ENCODE measurements around the gene IL20RB.
"Not testable (repeated sequence)": the region's sequence is repeated elsewhere in the genome, so short reads cannot be mapped to it uniquely, and the experiment has no call there.

IL20RB gene

DNA sequence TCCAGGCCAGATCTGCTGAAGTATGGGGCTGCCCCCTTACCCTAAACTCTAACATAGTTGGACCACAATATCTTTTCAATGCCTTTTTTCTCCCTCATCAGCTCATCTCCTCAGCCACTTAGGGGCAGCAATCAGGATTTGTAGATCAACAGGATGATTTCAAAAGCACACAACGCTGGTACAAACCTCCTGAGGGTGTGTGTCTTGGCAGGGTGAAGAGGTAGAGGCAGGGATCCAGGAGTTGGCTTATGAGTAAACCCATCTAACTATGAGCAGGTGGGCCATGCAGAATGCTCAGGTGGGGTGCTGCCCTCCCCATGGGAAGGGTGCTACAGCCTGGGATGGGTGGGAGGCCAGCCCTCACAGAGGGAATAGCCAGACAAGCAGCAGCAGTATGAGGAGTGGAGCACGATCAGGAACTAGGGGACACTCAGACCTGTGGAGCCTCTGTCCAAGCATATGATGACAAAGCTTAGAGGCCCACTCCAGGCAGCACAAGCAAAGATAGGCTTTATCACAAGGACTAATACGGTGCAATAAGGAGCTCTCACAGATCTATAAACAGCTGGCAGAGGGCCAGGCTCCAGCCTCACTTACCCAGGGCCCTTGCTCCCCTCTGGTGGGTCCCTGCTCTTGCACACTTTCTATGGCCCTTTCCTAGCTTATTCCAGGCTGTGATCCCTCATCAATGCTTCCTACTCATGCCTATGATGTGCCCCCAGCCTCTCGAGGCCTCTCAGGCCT is 32.2 kb downstream of the IL20RB start:
- no peak for DNase-seq

DNA sequence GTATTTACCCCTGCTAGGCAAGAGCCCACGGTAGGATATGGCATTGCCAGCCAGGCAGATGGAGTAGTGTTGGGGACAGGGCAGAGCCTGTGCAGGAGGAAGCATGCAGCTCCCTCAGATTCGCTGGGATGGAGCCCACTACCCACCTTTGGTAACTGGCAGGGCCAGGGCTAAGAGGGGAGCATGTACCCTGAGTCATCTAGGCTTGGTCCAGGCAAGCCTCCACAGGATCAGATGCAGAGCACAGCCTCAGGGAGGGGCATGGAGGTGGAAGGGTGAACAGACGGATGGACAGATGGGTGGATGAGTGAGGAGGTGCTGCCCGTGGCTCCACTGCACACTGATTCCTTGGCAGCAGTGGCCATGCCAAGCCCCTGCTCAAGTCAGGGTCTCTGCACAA is 33.0 kb downstream of the IL20RB start:
- no peak for DNase-seq

DNA sequence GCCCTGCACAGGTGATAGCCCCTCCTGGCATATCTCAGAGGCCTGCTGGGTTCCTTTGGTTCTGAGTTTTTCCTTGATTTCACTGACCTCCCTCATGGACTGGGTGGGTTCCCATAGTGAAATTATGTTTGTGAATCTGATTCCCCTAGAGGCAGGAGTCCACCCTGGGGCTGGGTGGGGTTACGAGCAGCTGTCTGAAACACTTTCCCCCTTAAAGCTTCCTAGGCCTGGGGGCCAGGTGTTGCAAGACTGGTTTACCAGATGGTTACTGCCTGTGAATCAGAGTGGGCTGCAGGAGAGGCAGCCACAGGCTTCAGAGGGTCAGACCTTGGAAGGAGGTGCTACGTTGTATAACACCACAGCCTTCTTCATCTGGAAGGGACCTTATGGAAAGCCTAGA is 34.3 kb downstream of the IL20RB start:
- DNase-seq: no peak

DNA sequence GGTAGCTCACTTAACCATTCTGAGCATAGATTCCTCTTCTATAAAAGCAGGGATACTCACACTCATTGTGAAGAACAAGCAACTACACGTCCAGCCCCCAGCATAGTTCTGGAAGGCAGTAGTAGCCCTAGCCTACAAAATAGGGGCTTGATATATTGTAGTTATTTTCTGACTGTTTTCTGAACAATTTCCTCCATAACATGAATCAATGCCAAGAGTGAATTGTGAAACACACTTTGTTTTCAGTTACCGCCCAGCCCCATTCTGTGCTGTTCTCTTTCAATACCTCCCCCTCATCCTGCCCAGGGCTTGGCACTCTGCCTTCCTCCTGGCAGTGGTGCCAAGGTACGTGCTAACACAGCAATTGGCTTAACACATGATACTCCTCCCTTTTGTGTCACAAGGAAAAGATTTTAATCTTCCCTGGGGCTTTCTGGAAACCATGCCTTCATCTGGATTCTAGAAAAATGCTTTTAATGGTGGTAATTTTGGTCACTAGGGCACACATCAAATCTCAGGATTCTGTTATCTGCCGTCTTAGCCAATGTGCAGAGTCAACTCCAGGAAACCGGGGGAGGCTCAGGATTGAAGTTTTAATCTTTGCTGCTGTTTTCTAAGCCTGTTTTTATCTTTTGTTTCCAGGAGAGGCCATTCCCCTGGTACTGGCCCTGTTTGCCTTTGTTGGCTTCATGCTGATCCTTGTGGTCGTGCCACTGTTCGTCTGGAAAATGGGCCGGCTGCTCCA is 37.2 kb downstream of the IL20RB start:
- DNase-seq: peak in 1 of 2 experiments; percentile 17

DNA sequence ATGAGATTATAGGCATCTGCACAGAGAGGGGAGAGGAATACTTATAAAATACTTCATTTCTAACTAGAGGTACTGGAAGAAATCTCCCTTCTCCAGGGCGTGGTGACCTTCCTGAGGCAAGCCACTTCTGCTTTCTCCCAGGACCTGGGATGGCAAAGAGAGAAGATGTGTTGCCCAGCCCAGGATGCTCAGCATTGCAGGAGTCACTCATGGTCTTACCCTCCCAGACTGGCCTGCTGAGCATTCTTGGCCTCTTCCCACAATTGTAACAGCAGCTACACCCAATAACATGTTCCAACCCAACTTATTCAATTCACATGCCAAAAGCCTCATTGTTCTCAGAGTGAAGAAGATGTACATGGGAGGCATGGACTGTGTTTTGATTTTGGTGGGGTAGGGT is 37.9 kb downstream of the IL20RB start:
- DNase-seq: no peak

DNA sequence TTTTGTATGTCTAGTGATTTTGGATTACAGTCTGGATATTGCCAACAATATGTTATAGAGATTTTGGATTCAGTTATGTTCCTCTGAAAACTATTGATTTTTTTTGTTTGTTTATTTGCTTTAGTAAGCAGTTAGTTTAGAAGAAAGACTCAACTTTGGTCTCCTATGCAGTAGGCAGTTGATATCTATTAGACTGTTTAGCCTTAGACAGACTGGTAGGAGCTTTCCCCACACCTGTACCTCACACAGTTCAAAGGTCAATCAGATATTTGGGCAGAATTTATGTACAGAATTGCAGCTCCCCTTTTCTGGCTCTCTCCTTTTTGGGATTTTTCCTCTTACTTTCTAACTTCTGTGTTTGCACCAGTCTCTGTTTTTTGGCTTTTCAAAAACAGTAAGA is 42.3 kb downstream of the IL20RB start:
- no peak for DNase-seq

DNA sequence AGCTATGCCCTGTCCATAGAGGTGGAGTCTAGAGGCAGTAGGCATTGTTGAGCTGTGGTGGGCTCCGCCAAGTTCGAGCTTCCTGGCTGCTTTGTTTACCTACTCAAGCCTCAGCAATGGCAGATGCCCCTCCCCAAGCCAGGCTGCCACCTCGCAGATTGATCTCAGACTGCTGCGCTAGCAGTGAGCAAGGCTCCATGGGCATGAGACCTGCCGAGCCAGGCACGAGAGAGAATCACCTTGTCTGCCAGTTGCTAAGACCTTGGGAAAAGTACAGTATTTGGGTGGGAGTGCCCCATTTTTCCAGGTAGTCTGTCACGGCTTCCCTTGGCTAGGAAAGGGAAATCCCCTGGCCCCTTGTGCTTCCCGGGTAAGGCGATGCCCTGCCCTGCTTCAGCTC is 49.6 kb downstream of the IL20RB start:
- not testable (repeated sequence) for DNase-seq

DNA sequence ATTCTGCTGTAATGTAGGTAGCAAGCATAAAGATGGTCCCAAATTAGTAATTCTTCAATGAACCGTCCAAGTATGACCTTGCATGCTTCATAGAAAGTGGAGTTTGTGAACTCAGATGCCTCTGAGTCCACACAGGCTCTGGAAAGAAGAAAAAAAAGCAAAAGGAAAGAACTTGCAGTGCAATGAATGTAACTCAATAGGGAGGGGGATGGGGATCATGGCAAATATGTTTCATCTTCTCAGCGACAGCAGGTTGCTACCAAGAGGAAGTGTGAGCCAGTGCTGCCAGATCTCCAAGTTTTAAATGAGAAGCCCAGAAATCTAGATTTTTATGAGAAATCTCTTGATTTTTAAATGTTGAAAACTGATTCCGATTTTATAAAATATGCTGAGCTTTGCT is 50.3 kb downstream of the IL20RB start:
- DNase-seq: no peak

DNA sequence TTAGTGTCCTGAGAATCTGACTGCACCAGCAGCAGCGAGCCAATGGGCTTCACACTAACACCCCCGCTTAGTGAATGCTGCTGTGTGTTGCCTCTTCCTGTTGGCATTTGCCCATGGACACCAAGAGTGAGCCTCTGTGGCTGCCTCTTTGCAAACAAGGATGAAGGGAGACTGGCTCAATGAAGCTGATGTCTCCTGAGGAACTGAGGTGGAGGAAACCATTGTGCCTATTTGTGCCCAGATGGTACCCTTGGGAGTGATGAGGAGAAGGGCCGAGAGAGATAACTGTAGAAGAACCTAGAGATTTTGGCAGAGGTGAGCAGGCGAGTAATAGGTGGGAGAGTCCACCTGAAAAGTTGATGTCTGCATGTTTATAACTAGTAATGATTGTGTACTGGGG is 51.2 kb downstream of the IL20RB start:
- no peak for DNase-seq

DNA sequence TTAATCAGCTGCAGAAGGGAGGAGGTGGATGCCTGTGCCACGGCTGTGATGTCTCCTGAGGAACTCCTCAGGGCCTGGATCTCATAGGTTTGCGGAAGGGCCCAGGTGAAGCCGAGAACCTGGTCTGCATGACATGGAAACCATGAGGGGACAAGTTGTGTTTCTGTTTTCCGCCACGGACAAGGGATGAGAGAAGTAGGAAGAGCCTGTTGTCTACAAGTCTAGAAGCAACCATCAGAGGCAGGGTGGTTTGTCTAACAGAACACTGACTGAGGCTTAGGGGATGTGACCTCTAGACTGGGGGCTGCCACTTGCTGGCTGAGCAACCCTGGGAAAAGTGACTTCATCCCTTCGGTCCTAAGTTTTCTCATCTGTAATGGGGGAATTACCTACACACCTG is 52.4 kb downstream of the IL20RB start:
- no peak for DNase-seq

DNA sequence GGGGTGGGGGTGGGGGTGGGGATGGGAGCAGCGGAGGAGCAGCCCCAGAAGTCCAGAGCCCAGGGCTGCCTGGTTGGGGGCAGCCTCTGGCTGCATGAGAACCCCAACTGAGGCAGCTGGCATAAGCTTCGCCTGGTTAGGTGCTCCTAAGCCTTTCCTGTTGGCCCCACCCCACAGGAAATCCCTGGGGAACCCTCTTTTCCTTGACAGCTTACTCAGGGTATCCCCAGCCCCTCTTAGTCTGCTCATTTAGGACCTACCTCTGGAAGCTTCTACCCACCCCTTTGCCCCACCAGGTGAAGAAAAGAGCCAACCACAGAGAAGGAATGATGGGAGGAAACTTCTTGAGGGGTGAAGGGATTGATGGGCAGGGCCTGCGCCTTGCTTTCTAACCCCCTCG is 53.4 kb downstream of the IL20RB start:
- DNase-seq: no peak

DNA sequence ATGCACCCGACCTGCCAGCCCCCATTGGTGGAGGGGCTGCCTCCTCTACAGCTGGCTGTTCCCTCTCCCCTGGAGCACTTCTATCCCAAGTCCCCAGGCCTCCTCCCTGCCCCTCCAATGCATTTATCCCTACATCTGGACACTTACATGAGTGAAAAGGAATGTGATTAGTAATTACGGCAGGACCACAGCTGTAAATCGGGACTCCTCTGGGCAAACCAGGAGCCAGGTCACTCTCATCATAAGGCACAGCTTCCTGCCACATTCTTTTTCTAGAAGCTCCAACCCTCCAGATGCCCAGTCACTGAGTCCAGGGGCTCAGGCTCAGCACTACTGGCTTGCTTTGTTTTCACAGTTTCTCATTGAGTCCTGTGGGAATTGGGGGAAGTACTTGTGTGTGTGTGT is 54.3 kb downstream of the IL20RB start:
- DNase-seq: no peak

DNA sequence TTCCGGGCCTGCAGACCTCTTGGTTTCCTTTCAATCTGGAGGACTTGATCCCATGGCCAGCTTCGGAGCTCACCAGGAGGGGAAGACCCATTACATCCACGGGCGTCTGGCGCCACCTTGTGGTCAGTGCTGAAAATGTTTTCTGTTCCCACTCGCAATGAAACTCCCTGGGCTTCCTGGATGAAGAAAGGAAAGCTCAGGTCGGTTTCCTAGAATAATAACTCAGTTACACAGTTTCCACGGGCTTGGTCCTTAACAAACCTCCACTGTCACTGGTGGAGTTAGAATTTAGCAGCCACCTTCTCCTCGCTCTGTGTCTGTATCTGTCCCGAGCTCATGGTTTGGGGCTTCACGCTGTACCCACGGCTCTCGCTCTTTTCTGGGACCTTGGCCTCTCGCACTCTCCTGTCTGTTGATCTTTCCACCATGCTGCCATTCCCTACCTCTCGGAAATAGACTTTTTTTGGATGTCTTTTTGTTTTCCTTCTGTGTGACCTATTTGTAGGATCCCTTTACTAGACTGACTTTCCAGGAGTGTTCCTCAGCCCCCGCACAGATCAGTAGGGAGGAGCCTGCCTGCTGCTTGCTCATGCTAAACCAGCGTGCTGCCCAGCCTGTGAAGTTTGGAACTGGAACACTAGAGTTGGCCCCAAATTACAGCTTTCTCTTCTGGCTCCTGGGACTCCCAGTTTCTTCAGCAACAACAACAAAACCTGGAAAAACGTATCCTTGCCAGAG is 56.3 kb downstream of the IL20RB start:
- peak; percentile 88 to 89 for DNase-seq

DNA sequence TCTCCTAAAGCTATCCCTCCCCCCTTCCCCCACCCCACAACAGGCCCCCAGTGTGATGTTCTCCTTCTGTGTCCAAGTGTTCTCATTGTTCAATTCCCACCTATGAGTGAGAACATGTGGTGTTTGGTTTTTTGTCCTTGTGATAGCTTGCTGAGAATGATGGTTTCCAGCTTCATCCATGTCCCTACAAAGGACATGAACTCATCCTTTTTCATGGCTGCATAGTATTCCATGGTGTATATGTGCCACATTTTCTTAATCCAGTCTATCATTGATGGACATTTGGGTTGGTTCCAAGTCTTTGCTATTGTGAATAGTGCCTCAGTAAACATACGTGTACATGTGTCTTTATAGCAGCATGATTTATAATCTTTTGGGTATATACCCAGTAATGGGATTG is 59.5 kb downstream of the IL20RB start:
- not testable (repeated sequence) for DNase-seq

DNA sequence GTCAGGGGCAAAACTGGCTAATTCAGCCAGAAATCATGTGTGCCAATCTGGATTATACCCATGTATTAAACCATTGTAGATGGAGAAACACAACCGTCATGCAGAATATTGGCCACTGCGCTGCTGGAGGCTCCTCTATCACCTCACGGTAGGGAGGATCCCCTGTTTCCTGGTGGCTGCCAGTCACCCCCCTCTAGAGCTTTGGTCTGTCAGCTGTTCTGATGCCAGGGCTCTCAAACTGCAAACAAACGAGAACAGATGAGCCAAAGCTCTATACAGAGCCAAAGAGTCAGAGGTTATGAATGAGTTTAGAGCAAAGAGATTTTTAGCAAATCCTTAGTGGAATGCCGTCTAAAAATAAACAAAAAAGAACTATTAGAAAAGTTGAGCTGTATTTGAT is 62.5 kb downstream of the IL20RB start:
- DNase-seq: no peak

DNA sequence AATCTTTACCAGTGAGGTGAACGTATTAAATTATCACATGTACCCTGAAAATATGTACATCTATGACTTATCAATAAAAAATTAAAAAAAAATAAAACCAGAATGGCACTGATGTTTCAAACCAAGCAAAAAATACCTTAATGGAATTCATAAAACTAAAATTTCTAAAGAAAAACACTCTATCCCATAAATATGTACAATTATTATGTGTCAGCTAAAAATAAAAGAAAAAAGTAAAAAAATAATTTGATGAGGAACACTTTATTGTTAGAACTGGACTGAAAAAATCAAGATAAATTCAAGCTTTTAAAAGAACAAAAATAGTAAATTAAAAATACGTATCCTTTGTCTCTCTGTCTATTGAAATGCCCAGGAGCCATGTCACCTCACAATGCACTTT is 63.1 kb downstream of the IL20RB start:
- no peak for DNase-seq

DNA sequence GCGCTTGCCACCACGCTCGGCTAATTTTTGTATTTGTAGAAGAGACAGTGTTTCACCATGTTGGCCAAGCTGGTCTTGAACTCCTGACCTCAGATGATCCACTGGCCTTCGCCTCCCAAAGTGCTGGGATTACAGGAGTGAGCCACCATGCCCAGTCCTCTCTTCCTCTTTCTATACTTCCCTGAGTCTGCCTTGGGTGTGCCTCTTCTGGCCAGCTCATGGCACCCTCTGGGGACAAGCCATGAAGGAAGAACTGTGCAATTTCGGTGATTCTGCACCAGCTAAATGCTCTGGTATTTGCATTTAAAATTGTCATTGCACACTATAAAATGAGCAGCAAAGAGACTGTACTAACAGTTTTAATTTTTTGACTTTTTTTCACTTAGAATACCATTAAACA is 66.6 kb downstream of the IL20RB start:
- DNase-seq: no peak

DNA sequence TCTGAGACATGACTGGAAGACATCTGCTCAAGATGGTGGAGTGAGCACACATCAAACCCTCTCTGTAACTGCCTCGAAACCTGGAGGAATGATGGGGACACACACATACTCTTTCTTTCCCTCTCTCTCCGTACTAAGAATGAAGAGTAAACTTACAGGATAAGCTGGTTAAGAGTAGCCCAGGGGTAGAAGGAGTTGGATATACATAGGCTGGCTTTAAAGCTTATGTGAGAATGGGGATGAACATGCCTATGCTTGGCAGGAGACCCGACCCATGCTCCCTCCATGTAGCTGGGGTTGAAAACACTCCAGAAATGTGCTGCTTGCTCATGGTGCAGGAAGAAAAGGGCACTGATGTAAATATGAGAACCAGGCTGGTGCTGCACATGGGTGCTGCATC is 68.9 kb downstream of the IL20RB start:
- no peak for DNase-seq

DNA sequence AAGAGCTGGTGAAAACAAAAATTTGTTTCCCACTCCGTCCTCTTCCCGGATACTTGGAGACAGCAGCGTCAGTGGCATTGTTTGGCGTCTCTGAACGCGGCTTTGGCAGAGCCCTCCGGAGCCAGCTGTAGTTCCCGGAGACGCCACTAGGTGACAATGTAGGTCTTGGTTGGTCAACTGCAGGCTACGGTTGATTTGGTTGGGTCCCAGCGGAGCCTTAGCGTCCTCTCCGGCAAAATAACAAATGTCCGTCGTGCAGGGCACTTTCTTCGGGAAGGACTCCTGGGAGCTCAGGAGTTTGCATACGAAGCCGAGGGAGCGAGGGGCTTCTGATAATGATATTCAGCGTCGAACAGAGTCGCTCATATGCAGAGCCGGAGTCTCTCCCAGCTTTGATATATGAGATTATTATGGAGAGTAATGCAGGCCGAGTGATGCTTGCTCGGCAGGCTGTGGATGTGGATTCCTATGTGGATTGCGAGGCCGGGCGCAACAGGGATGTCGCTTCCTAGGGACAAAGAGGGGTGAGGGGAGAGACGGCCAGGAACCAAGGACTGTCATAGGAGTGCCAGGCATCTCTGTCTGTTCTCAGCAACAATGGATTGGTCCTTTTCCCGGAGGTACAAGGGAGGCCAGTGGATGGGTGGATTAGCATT is 74.8 kb downstream of the IL20RB start:
- DNase-seq: peak; percentile 88 to 91

DNA sequence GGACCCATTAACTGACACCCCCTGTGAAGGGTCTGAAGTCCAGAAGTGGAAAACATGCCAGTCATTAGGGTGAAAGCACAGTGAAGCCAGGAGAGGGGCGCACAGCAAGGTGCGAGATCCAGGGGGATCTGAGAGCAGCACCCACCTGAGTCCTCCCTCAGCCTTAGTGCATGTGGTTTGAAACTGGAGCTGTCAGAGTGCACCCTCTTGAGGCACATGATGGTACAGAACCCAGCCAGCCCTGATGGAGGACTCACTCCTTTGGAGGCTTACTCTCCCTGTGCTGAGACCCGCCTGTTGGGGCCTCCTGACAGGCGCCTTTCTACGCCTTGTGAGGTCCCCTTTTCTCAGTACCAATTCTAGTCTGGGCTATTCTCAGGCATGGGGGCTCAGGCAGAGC is 77.8 kb downstream of the IL20RB start:
- no peak for DNase-seq

DNA sequence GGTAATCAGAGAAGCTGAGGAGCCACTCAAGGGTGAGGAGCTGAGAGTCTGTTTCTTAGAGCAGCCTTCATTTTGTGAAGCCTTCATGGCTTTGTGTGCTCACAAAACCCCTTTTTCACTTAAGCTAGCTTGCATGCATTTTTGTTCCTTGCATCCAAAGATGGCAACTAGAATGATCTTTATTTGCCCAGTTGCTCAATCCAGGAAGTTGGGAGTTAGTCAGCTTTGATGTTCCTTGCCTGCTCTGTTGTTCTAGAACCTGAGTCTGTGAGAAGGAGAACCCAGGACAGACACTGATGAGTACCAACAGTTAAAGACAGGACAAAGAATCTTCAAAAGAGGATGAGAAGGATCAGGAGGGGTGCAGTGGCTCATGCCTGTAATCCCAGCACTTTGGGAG is 81.8 kb downstream of the IL20RB start:
- DNase-seq: no peak

DNA sequence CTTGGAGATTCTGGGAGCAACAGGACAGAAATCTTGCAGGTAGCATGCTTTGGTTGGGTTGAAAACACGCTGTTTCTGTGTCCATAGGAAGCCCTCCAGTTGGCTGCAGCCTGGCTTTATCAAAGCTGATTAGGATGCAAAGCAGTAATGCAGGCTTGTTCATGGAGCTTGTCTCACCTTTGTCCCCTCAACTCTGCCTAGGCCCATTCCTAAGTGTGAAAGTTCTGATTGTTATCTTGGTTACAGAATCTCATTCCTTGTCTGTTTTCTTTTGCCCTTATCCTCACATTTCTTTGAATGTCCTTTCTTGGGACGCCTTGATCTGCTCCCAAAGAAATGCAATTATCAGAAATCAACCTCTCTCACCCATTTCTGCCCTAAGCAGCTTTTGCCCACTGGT is 83.5 kb downstream of the IL20RB start:
- DNase-seq: no peak

DNA sequence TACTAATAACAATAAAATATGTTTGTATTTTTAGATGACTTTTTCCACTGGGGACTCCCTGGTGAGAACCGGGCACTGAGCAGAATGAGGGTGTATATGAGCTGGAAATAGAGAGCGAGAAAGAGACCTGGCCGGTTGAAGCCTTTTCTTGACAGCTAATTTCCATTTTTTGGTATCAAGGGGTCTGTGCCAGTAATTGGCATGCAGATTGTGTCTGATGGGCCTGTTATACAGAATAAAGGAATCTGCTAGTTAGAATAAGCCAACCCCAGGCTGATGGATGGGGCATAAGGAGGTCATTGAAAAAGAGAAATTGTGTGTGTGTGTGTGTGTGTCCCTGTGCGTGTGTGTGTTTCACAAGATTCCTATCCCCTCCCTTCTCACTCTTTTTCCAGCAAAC is 83.9 kb downstream of the IL20RB start:
- DNase-seq: no peak
